ENCODE results near the gene YIPF5. TPM values are rescaled to one million over a fixed set of nuclear protein-coding genes. Genes with fewer than 3 reads are reported as not detected.
A peak's percentile ranks its signal among the peaks of the same experiment; 100 is the strongest.

YIPF5 gene
- total RNA-seq, 3 donors from 2014 or later (not counting 1 experiment from before 2014, with no cell fraction given) = 19.8 to 26.0 (median 24.6) TPM

DNA sequence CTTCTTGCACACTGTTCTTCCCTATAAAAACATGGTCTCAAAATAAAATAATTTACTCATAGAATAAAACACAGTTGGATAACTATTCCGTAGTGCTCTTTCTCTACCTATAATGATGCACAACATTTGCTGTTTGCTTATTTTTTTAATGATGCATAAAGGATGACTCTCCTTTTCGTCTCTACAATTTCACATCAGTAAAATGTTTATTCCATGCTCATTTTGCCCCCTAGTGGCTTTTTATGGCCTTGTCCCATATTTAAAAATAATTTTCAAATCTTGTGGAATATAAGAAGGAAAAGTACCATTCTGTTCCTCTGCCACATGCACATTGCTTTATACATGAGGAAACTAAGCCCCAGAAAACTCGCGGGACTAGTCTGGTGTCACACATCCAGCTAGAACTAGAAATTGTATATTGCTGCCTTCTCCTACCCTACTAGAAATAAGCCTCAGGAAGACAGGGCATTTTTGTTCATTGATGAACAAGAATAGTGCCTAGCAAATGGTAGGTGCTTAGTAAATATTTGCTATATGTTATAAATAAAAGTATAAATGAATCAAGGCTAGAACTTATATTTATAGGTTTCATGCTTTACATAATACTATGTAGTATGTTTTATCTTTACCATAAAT is 12.9 kb upstream of the YIPF5 start:
- Histone ChIP-seq H3K9me3 (ENCODE audit: control insufficient read depth, insufficient read depth, low read length) (no peaks in the 10 kb centered on the region), H3K27me3 (ENCODE audit: control insufficient read depth, insufficient read depth, low read length) (no peaks in the 10 kb centered on the region), H3K36me3 (ENCODE audit: control insufficient read depth, insufficient read depth, low read length) (no peaks in the 10 kb centered on the region), H3K4me1 (ENCODE audit: control insufficient read depth, insufficient read depth, low read length) (no peaks in the 10 kb centered on the region), H3K27ac (ENCODE audit: low read length) (no peak overlapping the region), H3K4me3 (ENCODE audit: low read length) (no peak overlapping the region)
- no peaks in the 10 kb centered on the region for H3K9me3 Mint-ChIP-seq
- intact Hi-C loops (cut with micrococcal nuclease) = loop anchor here (10.0 kb wide), 1 partner anchor 779 kb away; the partner anchor contains the start of gene NR3C1
- H3K27me3 Mint-ChIP-seq (ENCODE audit: low read depth in 2 of 2) = peaks cover 0 to 3% of the 10 kb centered on the region in 2 donors
- H3K4me1 Mint-ChIP-seq = peaks cover 15% of the 10 kb centered on the region in 2 donors
- ATAC-seq (peak in 1 of 3 donors; percentile 22), DNase-seq (peak in 1 of 2 donors; percentile 68)
- TF ChIP-seq, protein P1, sequence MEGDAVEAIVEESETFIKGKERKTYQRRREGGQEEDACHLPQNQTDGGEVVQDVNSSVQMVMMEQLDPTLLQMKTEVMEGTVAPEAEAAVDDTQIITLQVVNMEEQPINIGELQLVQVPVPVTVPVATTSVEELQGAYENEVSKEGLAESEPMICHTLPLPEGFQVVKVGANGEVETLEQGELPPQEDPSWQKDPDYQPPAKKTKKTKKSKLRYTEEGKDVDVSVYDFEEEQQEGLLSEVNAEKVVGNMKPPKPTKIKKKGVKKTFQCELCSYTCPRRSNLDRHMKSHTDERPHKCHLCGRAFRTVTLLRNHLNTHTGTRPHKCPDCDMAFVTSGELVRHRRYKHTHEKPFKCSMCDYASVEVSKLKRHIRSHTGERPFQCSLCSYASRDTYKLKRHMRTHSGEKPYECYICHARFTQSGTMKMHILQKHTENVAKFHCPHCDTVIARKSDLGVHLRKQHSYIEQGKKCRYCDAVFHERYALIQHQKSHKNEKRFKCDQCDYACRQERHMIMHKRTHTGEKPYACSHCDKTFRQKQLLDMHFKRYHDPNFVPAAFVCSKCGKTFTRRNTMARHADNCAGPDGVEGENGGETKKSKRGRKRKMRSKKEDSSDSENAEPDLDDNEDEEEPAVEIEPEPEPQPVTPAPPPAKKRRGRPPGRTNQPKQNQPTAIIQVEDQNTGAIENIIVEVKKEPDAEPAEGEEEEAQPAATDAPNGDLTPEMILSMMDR (IDR thresholded peaks at IDR 0.05) = peak; percentile 70
- no peak overlapping the region for H3K27ac Mint-ChIP-seq
- 33% methylated on average over 3 of the region's 4 CpGs for WGBS (ENCODE audit: insufficient coverage)
- H3K36me3 Mint-ChIP-seq = no peaks in the 10 kb centered on the region
- no peak overlapping the region for H3K4me3 Mint-ChIP-seq

DNA sequence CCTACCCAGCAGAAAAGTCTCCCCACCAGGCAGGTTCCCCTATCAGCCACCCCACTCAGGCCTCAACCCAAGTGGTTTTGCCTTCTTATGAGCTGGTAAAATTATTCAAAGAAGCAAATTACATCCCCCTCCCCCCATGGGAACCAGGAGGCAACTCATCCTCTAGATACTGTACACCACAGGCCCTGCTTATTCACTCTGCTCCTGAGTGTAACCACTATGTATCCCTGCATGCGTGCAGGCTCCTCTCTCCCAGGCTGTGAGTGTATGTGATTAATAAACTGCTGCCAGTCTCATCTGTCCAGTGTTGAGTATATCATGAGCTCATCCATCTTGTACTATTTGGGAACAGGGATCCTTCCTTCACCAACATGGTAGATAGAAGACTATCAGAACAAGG is 8.8 kb upstream of the YIPF5 start:
- Mint-ChIP-seq H3K27me3 (ENCODE audit: low read depth in 2 of 2) (peaks cover 0 to 7% of the 10 kb centered on the region in 2 donors), H3K36me3 (no peaks in the 10 kb centered on the region), H3K27ac (no peak overlapping the region), H3K4me1 (peaks cover 0 to 6% of the 10 kb centered on the region in 2 donors), H3K9me3 (no peaks in the 10 kb centered on the region), H3K4me3 (no peak overlapping the region)
- no peaks in the 10 kb centered on the region for H3K36me3 ChIP-seq (ENCODE audit: control insufficient read depth, insufficient read depth, low read length)
- H3K4me1 ChIP-seq (ENCODE audit: control insufficient read depth, insufficient read depth, low read length) = no peaks in the 10 kb centered on the region
- WGBS (ENCODE audit: insufficient coverage) = no CpG with 5 or more reads among the region's 1 CpG
- no peak overlapping the region for H3K4me3 ChIP-seq (ENCODE audit: low read length)
- no peak overlapping the region for H3K27ac ChIP-seq (ENCODE audit: low read length)
- intact Hi-C loops (cut with micrococcal nuclease) = no loop called here
- H3K9me3 ChIP-seq (ENCODE audit: control insufficient read depth, insufficient read depth, low read length) = no peaks in the 10 kb centered on the region
- H3K27me3 ChIP-seq (ENCODE audit: control insufficient read depth, insufficient read depth, low read length) = no peaks in the 10 kb centered on the region
- no peak for ATAC-seq
- TF ChIP-seq, protein P1 (IDR thresholded peaks at IDR 0.05) = no peak
- DNase-seq = no peak

DNA sequence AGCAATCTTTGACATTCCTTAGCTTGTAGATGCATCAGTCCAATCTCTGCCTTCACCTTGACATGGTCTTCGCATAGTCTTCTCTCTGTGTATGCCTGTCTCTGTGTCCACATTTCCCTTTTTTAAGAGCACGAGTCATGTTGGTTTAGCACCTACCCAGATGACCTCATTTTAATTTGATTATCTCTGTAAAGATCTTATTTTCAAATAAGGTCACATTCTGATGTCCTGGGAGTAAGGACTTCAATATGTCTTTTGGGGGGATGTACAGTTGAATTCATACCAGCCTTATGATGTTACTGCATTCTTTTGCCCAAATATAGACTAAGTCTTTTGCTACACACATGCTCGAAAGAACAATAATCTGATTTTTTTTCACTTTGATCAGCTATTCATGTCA is 7.1 kb upstream of the YIPF5 start:
- TF ChIP-seq, protein P1 (IDR thresholded peaks at IDR 0.05) = no peak
- Mint-ChIP-seq H3K4me1 (peaks cover 0 to 6% of the 10 kb centered on the region in 2 donors), H3K36me3 (no peaks in the 10 kb centered on the region), H3K4me3 (no peak overlapping the region), H3K9me3 (no peaks in the 10 kb centered on the region), H3K27me3 (ENCODE audit: low read depth in 2 of 2) (peaks cover 8 to 15% of the 10 kb centered on the region in 2 donors), H3K27ac (no peak overlapping the region)
- Histone ChIP-seq H3K27ac (ENCODE audit: low read length) (no peak overlapping the region), H3K36me3 (ENCODE audit: control insufficient read depth, insufficient read depth, low read length) (no peaks in the 10 kb centered on the region), H3K4me3 (ENCODE audit: low read length) (no peak overlapping the region), H3K4me1 (ENCODE audit: control insufficient read depth, insufficient read depth, low read length) (no peaks in the 10 kb centered on the region), H3K27me3 (ENCODE audit: control insufficient read depth, insufficient read depth, low read length) (no peaks in the 10 kb centered on the region), H3K9me3 (ENCODE audit: control insufficient read depth, insufficient read depth, low read length) (no peaks in the 10 kb centered on the region)
- 55% methylated on average over 3 of the region's 3 CpGs for WGBS (ENCODE audit: insufficient coverage)
- DNase-seq = peak in 1 of 2 donors; percentile 38
- ATAC-seq = peak in 1 of 3 donors; percentile 61
- intact Hi-C loops (cut with micrococcal nuclease) = no loop called here

DNA sequence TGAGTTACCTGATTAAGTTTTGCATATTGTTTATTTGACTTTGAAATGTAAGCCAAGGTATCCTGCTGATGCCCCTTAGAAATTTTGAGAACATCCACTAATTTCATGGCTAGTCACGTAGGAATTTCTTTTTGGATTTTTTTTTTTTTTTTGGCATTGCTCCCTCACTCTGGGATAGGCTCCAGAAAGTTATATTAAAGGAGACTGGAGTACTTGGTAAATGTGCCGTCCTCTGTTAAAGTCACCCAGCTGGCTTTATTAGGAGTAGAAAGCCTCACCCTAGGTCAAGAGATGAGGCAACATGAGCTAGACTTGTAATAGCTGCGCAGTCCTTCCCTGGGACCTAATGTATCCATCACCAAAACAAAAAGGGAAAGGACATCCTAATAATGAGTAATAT is 3.3 kb upstream of the YIPF5 start:
- H3K9me3 Mint-ChIP-seq = no peaks in the 10 kb centered on the region
- H3K4me1 ChIP-seq (ENCODE audit: control insufficient read depth, insufficient read depth, low read length) = peaks cover 4% of the 10 kb centered on the region
- H3K4me3 ChIP-seq (ENCODE audit: low read length) = no peak overlapping the region
- H3K4me3 Mint-ChIP-seq = no peak overlapping the region
- H3K36me3 ChIP-seq (ENCODE audit: control insufficient read depth, insufficient read depth, low read length) = peaks cover 4% of the 10 kb centered on the region
- DNase-seq = no peak
- intact Hi-C loops (cut with micrococcal nuclease) = no loop called here
- WGBS (ENCODE audit: insufficient coverage) = 97% methylated on average over 2 of the region's 3 CpGs
- TF ChIP-seq, protein P1 (IDR thresholded peaks at IDR 0.05) = no peak
- no peak for ATAC-seq
- peaks cover 24 to 26% of the 10 kb centered on the region in 2 donors for H3K4me1 Mint-ChIP-seq
- H3K36me3 Mint-ChIP-seq = no peaks in the 10 kb centered on the region
- no peak overlapping the region for H3K27ac ChIP-seq (ENCODE audit: low read length)
- no peak overlapping the region for H3K27ac Mint-ChIP-seq
- no peaks in the 10 kb centered on the region for H3K27me3 ChIP-seq (ENCODE audit: control insufficient read depth, insufficient read depth, low read length)
- H3K9me3 ChIP-seq (ENCODE audit: control insufficient read depth, insufficient read depth, low read length) = no peaks in the 10 kb centered on the region
- peaks cover 16 to 18% of the 10 kb centered on the region in 2 donors for H3K27me3 Mint-ChIP-seq (ENCODE audit: low read depth in 2 of 2)
